Natural killer cell (primary cell): ENCODE results near the gene MEPCE. TPM values are rescaled to one million over a fixed set of nuclear protein-coding genes. Genes with fewer than 3 reads are reported as not detected.
A peak's percentile ranks its signal among the peaks of the same experiment; 100 is the strongest.
"Not testable (repeated sequence)": the region's sequence is repeated elsewhere in the genome, so short reads cannot be mapped to it uniquely, and the experiment has no call there.

Experiments
- ATAC-seq, 3 donors: fragments of 150-1000 bp in 2 of 3; fragments of 200-7000 bp in 1 of 3; cut with Tn5 transposase; 1 replicate in 1 of 3; 2 replicates in 2 of 3; pipeline ENCODE4 v1.10.0; 2021; ENCODE audit warnings: mild to moderate bottlenecking in 2 of 3, moderate library complexity in 2 of 3
- DNase-seq, 2 donors: peaks; one replicate each; pipeline versions ENCODE4 v3.0.0 to v3.0.0-alpha.2; 2013 to 2021; ENCODE audit warnings: mixed read lengths in 1 of 2
- H3K27ac ChIP-seq: one replicate; pipeline ENCODE4 v1.5.1; 2013; ENCODE audit warnings: mild to moderate bottlenecking, low read length
- H3K27me3 ChIP-seq: one replicate; pipeline ENCODE4 v1.6.1; 2013; ENCODE audit warnings: low read length; ENCODE audit not compliant: control insufficient read depth, insufficient read depth
- H3K36me3 ChIP-seq: one replicate; pipeline ENCODE4 v1.6.1; 2013; ENCODE audit warnings: low read length; ENCODE audit not compliant: control insufficient read depth, insufficient read depth
- H3K4me1 ChIP-seq: one replicate; pipeline ENCODE4 v1.6.1; 2013; ENCODE audit warnings: low read length; ENCODE audit not compliant: control insufficient read depth, insufficient read depth
- H3K4me3 ChIP-seq: one replicate; pipeline ENCODE4 v1.5.1; 2013; ENCODE audit warnings: low read length
- H3K9me3 ChIP-seq: one replicate; pipeline ENCODE4 v1.6.1; 2013; ENCODE audit warnings: low read length; ENCODE audit not compliant: control insufficient read depth, insufficient read depth
- H3K27ac Mint-ChIP-seq, 2 donors: one replicate each; pipeline ENCODE4 v1.8.0; 2022; ENCODE audit warnings: mild to moderate bottlenecking in 2 of 2, mixed read lengths in 2 of 2, moderate library complexity in 1 of 2
- H3K27me3 Mint-ChIP-seq, 2 donors: one replicate each; pipeline ENCODE4 v1.8.0; 2022; ENCODE audit warnings: low read depth in 2 of 2, mixed read lengths in 2 of 2
- H3K36me3 Mint-ChIP-seq: one replicate; pipeline ENCODE4 v1.8.0; 2022; ENCODE audit warnings: mixed read lengths
- H3K4me1 Mint-ChIP-seq, 2 donors: one replicate each; pipeline ENCODE4 v1.8.0; 2022; ENCODE audit warnings: mixed read lengths in 2 of 2
- H3K4me3 Mint-ChIP-seq: one replicate; pipeline ENCODE4 v1.8.0; 2022; ENCODE audit warnings: mild to moderate bottlenecking, moderate library complexity, mixed read lengths
- H3K9me3 Mint-ChIP-seq, 2 donors: one replicate each; pipeline ENCODE4 v1.8.0; 2022; ENCODE audit warnings: mixed read lengths in 2 of 2
- WGBS: methylation state at CpG from one replicate; pipeline ENCODE4 v1.1.7; 2013; ENCODE audit warnings: missing lambda C conversion rate; ENCODE audit not compliant: insufficient coverage; 5-methylcytosine and 5-hydroxymethylcytosine counted together
- intact Hi-C: fragments of 100-400 bp; cut with micrococcal nuclease; formaldehyde crosslinking; loops from one replicate; pipeline ENCODE4 v1.14.2; 2022
- total RNA-seq, 4 donors: library from RNA; stranded (reverse); fragments of 120-200 nt in 1 of 4; gene quantifications; one replicate each; pipeline versions ENCODE4 v1.2.3 to v1.2.4, GENCODE V29; 2013 to 2022
- TF ChIP-seq, protein P1 (sequence below): fragments of 200-600 bp; IDR thresholded peaks from one replicate; pipeline ENCODE4 v1.8.0; 2022; ENCODE audit warnings: antibody characterized with exemption

The MEPCE gene
- total RNA-seq, 3 donors from 2014 or later (not counting 1 experiment from before 2014, with no cell fraction given): 48.1 to 54.9 (median 54.1) TPM

DNA sequence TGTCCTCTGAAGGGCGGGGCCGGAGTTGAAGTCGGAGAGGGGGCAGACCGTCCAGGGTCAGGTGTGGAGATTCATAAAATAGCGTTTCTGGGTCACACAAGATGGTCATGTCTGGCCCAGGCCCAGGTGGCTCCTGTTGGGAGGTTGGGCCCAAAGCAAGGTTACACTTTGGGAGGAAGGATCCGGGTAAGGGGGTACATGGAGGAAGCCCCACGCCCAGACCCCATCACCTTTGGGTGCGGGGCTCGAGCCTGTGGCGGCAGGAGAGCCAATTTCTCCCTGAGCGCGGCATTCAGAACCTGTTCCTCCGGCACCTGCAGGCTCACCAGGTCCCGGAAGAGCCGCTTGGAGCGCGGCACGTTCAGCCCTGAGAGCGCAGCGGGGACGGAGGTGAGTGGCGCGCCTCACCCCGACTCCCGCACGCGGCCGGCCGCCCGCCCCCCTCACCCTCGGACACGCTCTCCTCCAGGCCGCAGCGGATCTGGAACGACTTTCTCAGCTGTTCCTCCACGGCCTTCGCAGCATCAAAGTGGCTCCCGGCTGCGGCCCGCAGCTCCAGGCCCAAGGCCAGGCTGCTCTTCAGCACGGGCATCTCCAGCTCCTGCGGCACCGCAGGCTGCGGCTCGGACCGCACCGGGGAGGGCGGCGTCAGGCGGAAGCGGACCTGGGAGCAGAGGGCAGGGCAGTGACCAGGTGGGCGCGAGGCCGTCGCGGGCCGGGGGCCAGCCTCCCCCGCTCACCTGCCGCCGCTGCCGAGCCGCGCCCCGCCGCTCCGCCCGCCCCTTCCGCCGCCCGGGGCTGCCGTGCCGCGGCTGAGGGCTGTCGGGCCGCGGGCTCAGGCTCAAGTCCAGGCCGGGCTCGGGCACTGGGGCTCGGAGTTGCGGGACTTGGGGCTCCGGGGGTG lies 6.0 kb downstream of the MEPCE start:
- intact Hi-C loops: no loop called here
- DNase-seq: peak; percentile 33 to 77
- H3K4me1 Mint-ChIP-seq: peaks cover 30 to 45% of the 10 kb centered on the region in 2 donors
- H3K27me3 ChIP-seq: no peaks in the 10 kb centered on the region
- 2% methylated on average over 81 of the region's 81 CpGs for WGBS
- peaks cover 47% of the 10 kb centered on the region for H3K4me1 ChIP-seq
- TF ChIP-seq, protein P1, sequence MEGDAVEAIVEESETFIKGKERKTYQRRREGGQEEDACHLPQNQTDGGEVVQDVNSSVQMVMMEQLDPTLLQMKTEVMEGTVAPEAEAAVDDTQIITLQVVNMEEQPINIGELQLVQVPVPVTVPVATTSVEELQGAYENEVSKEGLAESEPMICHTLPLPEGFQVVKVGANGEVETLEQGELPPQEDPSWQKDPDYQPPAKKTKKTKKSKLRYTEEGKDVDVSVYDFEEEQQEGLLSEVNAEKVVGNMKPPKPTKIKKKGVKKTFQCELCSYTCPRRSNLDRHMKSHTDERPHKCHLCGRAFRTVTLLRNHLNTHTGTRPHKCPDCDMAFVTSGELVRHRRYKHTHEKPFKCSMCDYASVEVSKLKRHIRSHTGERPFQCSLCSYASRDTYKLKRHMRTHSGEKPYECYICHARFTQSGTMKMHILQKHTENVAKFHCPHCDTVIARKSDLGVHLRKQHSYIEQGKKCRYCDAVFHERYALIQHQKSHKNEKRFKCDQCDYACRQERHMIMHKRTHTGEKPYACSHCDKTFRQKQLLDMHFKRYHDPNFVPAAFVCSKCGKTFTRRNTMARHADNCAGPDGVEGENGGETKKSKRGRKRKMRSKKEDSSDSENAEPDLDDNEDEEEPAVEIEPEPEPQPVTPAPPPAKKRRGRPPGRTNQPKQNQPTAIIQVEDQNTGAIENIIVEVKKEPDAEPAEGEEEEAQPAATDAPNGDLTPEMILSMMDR: no peak
- H3K4me3 ChIP-seq: peak overlapping the region; percentile 76
- H3K36me3 ChIP-seq: peaks cover 24% of the 10 kb centered on the region
- H3K4me3 Mint-ChIP-seq: peak overlapping the region; percentile 96
- H3K9me3 Mint-ChIP-seq: no peaks in the 10 kb centered on the region
- H3K27me3 Mint-ChIP-seq: no peaks in the 10 kb centered on the region
- no peaks in the 10 kb centered on the region for H3K36me3 Mint-ChIP-seq
- H3K9me3 ChIP-seq: no peaks in the 10 kb centered on the region
- ATAC-seq: peak; percentile 14 to 37 (median 28)
- peak overlapping the region; percentile 87 for H3K27ac ChIP-seq
- peak overlapping the region; percentile 98 to 99 for H3K27ac Mint-ChIP-seq

DNA sequence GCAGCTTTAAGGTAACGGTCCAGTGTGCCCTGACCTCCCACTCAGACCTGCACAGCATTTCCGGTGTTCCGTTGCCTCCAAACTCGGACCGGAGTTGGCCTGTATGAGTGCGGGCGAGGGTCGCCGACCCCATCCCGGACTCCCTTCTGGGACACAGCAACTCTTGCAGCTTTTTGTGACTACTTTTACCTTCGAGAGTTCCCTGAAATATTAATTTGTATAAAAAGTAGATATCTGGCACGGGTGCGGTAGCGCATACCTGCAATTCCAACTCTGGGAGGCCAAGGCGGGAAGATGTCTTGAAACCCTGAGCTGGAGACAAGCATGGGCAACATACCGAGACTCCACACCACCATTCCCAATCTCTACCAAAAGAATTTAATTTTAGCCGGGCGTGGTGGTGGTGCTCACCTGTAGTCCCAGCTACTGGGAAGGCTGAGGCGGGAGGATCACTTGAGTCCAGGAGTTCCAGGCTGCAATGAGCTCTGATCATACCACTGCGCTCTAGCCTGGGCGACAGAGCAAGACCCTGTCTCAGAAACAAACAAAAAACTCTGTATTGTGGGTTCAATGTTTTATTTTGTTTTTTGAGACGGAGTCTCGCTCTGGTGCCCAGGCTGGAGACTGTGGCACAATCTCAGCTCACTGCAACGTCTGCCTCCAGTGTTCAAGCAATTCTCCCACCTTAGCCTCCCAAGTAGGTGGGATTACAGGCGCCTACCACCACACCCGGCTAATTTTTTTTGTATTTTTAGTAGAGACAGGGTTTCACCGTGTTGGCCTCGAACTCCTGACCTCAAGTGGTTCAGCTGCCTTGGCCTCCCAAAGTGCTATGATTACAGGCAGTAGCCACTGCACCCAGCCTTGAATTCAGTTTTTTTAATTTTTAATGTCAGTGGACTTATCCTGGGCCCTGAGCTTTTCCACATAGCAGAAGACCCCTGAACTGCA lies 7.8 kb downstream of the MEPCE start:
- Histone ChIP-seq H3K27ac (no peak overlapping the region), H3K4me3 (no peak overlapping the region), H3K36me3 (peaks cover 21% of the 10 kb centered on the region), H3K9me3 (no peaks in the 10 kb centered on the region), H3K27me3 (no peaks in the 10 kb centered on the region), H3K4me1 (peaks cover 31% of the 10 kb centered on the region)
- Mint-ChIP-seq H3K36me3 (no peaks in the 10 kb centered on the region), H3K4me3 (peak overlapping the region; percentile 52), H3K9me3 (no peaks in the 10 kb centered on the region), H3K27ac (peak overlapping the region in 1 of 2 donors; percentile 99), H3K27me3 (no peaks in the 10 kb centered on the region), H3K4me1 (peaks cover 23 to 27% of the 10 kb centered on the region in 2 donors)
- intact Hi-C loops: no loop called here
- DNase-seq (no peak), ATAC-seq (no peak)
- 94% methylated on average over 28 of the region's 28 CpGs for WGBS
- TF ChIP-seq, protein P1: no peak

DNA sequence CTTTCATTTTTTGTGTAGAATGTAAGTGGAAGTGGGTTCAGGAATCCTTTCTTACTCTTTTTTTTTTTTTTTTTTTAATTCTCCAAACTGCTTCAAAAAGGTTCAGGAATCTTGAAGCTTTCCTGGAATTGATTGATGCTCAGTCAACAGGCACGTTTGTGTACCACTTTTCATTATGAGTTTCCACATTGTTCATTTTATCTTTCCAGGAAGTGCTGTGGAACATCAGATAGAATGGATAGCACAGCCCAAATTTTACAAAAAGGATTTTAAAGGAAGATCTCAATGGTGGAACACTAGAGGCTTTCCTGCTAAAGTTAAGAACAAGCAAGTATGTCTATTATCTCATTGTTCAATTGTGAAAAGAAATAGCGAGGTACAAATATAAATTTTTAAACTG lies 8.5 kb downstream of the MEPCE start:
- no peaks in the 10 kb centered on the region for H3K27me3 ChIP-seq
- DNase-seq: no peak
- no peaks in the 10 kb centered on the region for H3K36me3 Mint-ChIP-seq
- 25% methylated on average over 1 of the region's 2 CpGs for WGBS
- no peak overlapping the region for H3K4me3 ChIP-seq
- peaks cover 17 to 24% of the 10 kb centered on the region in 2 donors for H3K4me1 Mint-ChIP-seq
- no peaks in the 10 kb centered on the region for H3K9me3 ChIP-seq
- peaks cover 26% of the 10 kb centered on the region for H3K4me1 ChIP-seq
- TF ChIP-seq, protein P1: no peak
- intact Hi-C loops: no loop called here
- no peak for ATAC-seq
- H3K4me3 Mint-ChIP-seq: peak overlapping the region; percentile 36
- no peaks in the 10 kb centered on the region for H3K27me3 Mint-ChIP-seq
- no peaks in the 10 kb centered on the region for H3K9me3 Mint-ChIP-seq
- peaks cover 13% of the 10 kb centered on the region for H3K36me3 ChIP-seq
- H3K27ac Mint-ChIP-seq: no peak overlapping the region
- no peak overlapping the region for H3K27ac ChIP-seq

- H3K9me3 Mint-ChIP-seq, DNase-seq, intact Hi-C loops, H3K27ac ChIP-seq, H3K36me3 Mint-ChIP-seq, ATAC-seq, H3K36me3 ChIP-seq, H3K27me3 ChIP-seq, H3K4me3 Mint-ChIP-seq, H3K27ac Mint-ChIP-seq, H3K9me3 ChIP-seq, H3K27me3 Mint-ChIP-seq, H3K4me3 ChIP-seq: not testable (repeated sequence)
- WGBS: 98% methylated on average over 7 of the region's 8 CpGs
- peaks cover 24% of the 10 kb centered on the region for H3K4me1 ChIP-seq
- H3K4me1 Mint-ChIP-seq: peaks cover 13 to 20% of the 10 kb centered on the region in 2 donors
Measured at GRCh38 chr7:100438731-100439130, 9.1 kb downstream of the MEPCE start.

DNA sequence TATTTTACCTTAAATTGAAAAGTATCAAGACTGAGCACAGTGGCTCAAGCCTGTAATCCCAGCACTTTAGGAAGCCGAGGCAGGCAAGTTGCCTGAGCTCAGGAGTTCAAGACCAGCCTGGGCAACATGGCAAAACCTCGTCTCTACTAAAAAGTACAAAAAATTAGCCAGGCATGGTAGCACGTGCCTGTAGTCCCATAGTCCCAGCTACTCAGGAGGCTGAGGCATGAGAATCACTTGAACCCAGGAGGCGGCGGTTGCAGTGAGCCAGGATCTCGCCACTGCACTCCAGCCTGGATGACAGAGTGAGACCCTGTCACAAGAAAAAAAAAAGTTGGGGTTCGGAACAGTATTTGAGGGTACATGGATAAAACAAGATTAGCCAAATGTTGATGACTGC lies 9.6 kb downstream of the MEPCE start:
- H3K9me3 Mint-ChIP-seq, H3K9me3 ChIP-seq, H3K4me3 Mint-ChIP-seq, H3K27me3 Mint-ChIP-seq, ATAC-seq, H3K27ac ChIP-seq, H3K27ac Mint-ChIP-seq, H3K27me3 ChIP-seq, H3K36me3 Mint-ChIP-seq, H3K36me3 ChIP-seq, DNase-seq, H3K4me3 ChIP-seq, intact Hi-C loops: not testable (repeated sequence)
- H3K4me1 ChIP-seq: peaks cover 21% of the 10 kb centered on the region
- WGBS: 95% methylated on average over 7 of the region's 7 CpGs
- peaks cover 11 to 17% of the 10 kb centered on the region in 2 donors for H3K4me1 Mint-ChIP-seq
